GM12801 (cell line): Measurements from ENCODE around the gene NT5C.

Experiments
- CTCF ChIP-seq: IDR thresholded peaks from one replicate; pipeline ENCODE4 v1.5.1; 2011; ENCODE audit warnings: control low read depth; ENCODE audit not compliant: insufficient read length; ENCODE audit errors: extremely low read depth

The NT5C gene

GRCh38 chr17:75109046-75109406, 22.5 kb downstream of the NT5C start:
- no peak for TF ChIP-seq CTCF

- TF ChIP-seq CTCF = no peak
These were observed 23.3 kb downstream of the NT5C start for GRCh38 chr17:75108193-75108592.

- no peak for TF ChIP-seq CTCF
These were observed 26.1 kb downstream of the NT5C start for GRCh38 chr17:75105126-75106080.

- no peak for TF ChIP-seq CTCF
These were observed 27.7 kb downstream of the NT5C start for GRCh38 chr17:75103601-75104554.

- TF ChIP-seq CTCF = no peak
These were observed 29.1 kb downstream of the NT5C start for GRCh38 chr17:75102385-75102821.

- no peak for TF ChIP-seq CTCF
These were observed 31.5 kb downstream of the NT5C start for GRCh38 chr17:75099881-75100595.

- TF ChIP-seq CTCF = no peak
These were observed 32.7 kb downstream of the NT5C start for GRCh38 chr17:75098861-75099260.
